ENCODE results near the gene ITGA1.

- TF ChIP-seq CTCF (IDR thresholded peaks at IDR 0.05) (no peak), POLR2A (IDR thresholded peaks at IDR 0.05) (no peak)
Measured at GRCh38 chr5:52928689-52929088, 141.0 kb downstream of the ITGA1 start.
